ENCODE results near the gene GPC6.

Gene GPC6

GRCh38 chr13:93674337-93674755 lies 447.7 kb downstream of the GPC6 start:
- DNase-seq (ENCODE audit: low read depth in 2 of 2): no peak

- DNase-seq (ENCODE audit: low read depth in 2 of 2): no peak
These were observed 453.7 kb downstream of the GPC6 start for GRCh38 chr13:93680329-93680728.

- DNase-seq (ENCODE audit: low read depth in 2 of 2): no peak
These were observed 459.3 kb downstream of the GPC6 start for GRCh38 chr13:93685900-93686299.

- DNase-seq (ENCODE audit: low read depth in 2 of 2): no peak
These were observed 459.8 kb downstream of the GPC6 start for GRCh38 chr13:93686399-93686798.

- no peak for DNase-seq (ENCODE audit: low read depth in 2 of 2)
These were observed 460.7 kb downstream of the GPC6 start for GRCh38 chr13:93687261-93687660.

GRCh38 chr13:93689333-93689732 lies 462.7 kb downstream of the GPC6 start:
- DNase-seq (ENCODE audit: low read depth in 2 of 2): no peak

- DNase-seq (ENCODE audit: low read depth in 2 of 2): no peak
These were observed 463.5 kb downstream of the GPC6 start for GRCh38 chr13:93690139-93690538.

GRCh38 chr13:93698016-93698613 lies 471.5 kb downstream of the GPC6 start:
- DNase-seq (ENCODE audit: low read depth in 2 of 2): no peak

- no peak for DNase-seq (ENCODE audit: low read depth in 2 of 2)
These were observed 473.5 kb downstream of the GPC6 start for GRCh38 chr13:93700115-93700514.

GRCh38 chr13:93708308-93709075 lies 481.9 kb downstream of the GPC6 start:
- no peak for DNase-seq (ENCODE audit: low read depth in 2 of 2)

- no peak for DNase-seq (ENCODE audit: low read depth in 2 of 2)
These were observed 483.1 kb downstream of the GPC6 start for GRCh38 chr13:93709506-93710244.

- DNase-seq (ENCODE audit: low read depth in 2 of 2): no peak
These were observed 487.6 kb downstream of the GPC6 start for GRCh38 chr13:93714171-93714570.

- DNase-seq (ENCODE audit: low read depth in 2 of 2): no peak
These were observed 489.3 kb downstream of the GPC6 start for GRCh38 chr13:93715866-93716265.

- DNase-seq (ENCODE audit: low read depth in 2 of 2): no peak
These were observed 490.0 kb downstream of the GPC6 start for GRCh38 chr13:93716623-93717022.

- no peak for DNase-seq (ENCODE audit: low read depth in 2 of 2)
These were observed 494.9 kb downstream of the GPC6 start for GRCh38 chr13:93721483-93721882.

- DNase-seq (ENCODE audit: low read depth in 2 of 2): no peak
These were observed 496.7 kb downstream of the GPC6 start for GRCh38 chr13:93723316-93723715.

GRCh38 chr13:93724187-93724586 lies 497.6 kb downstream of the GPC6 start:
- no peak for DNase-seq (ENCODE audit: low read depth in 2 of 2)

- DNase-seq (ENCODE audit: low read depth in 2 of 2): no peak
These were observed 499.8 kb downstream of the GPC6 start for GRCh38 chr13:93726173-93726957.

- DNase-seq (ENCODE audit: low read depth in 2 of 2): no peak
These were observed 500.9 kb downstream of the GPC6 start for GRCh38 chr13:93727211-93728141.

GRCh38 chr13:93729383-93729782 lies 502.8 kb downstream of the GPC6 start:
- no peak for DNase-seq (ENCODE audit: low read depth in 2 of 2)

GRCh38 chr13:93730780-93731179 lies 504.2 kb downstream of the GPC6 start:
- no peak for DNase-seq (ENCODE audit: low read depth in 2 of 2)

All from activated CD8-positive, alpha-beta memory T cell treated with anti-CD3 and anti-CD28 coated beads for 4 hours (primary cell).